ENCODE measurements around the gene PRKCZ. TPM values are rescaled to one million over a fixed set of nuclear protein-coding genes. Genes with fewer than 3 reads are reported as not detected.

PRKCZ gene
- polyA plus RNA-seq, 1 of the 3 experiments (the other 2 are of a cell fraction): 24.2 TPM

GRCh38 chr1:2045468-2046173 is 4.6 kb upstream of the PRKCZ start:
- Histone ChIP-seq H2AFZ (ENCODE audit: low read depth) (no peak overlapping the region), H3K4me2 (no peak overlapping the region), H3K27ac (ENCODE audit: low read depth in 2 of 2, low read length in 1 of 2) (no peak overlapping the region), H3K27me3 (ENCODE audit: insufficient read depth) (no peaks in the 10 kb centered on the region), H3K9me2 (no peaks in the 10 kb centered on the region), H3K79me2 (ENCODE audit: insufficient read depth) (no peaks in the 10 kb centered on the region), H3K9me3 (no peaks in the 10 kb centered on the region), H3K9ac (no peak overlapping the region), H3K36me3 (replicated peaks in 1 of 2; ENCODE audit: control insufficient read depth in 1 of 2, insufficient read depth in 2 of 2, low read length in 1 of 2) (no peaks in the 10 kb centered on the region), H4K20me1 (ENCODE audit: insufficient read depth) (no peaks in the 10 kb centered on the region), H3K4me1 (ENCODE audit: control insufficient read depth in 1 of 2, insufficient read depth in 2 of 2, low read depth in 1 of 2, low read length in 1 of 2) (peaks cover 0 to 7% of the 10 kb centered on the region in 2 experiments; a peak in 1 of 4 replicates), H3K4me3 (ENCODE audit: low read depth in 2 of 2, low read length in 1 of 2) (no peak overlapping the region), H3F3A (replicated peaks; ENCODE audit: insufficient read depth) (no peaks in the 10 kb centered on the region)
- TF ChIP-seq GATA2 (CRISPR knock-in tag; IDR thresholded peaks at IDR 0.05): no peak
- TF ChIP-seq TEAD4 (IDR thresholded peaks at IDR 0.05; ENCODE audit: borderline replicate concordance, insufficient read depth): no peak
- TF ChIP-seq JUND (IDR thresholded peaks at IDR 0.05): no peak
- TF ChIP-seq POLR2AphosphoS5 (IDR thresholded peaks at IDR 0.05; ENCODE audit: low read depth, low read length): no peak
- TF ChIP-seq TAF1 (IDR thresholded peaks at IDR 0.05; ENCODE audit: borderline replicate concordance, low read depth, low read length): no peak
- no peak for TF ChIP-seq EP300 (IDR thresholded peaks at IDR 0.05; ENCODE audit: borderline replicate concordance in 1 of 2, low read depth in 1 of 2, low read length in 1 of 2)
- TF ChIP-seq EZH2phosphoT487 (IDR thresholded peaks at IDR 0.05; ENCODE audit: borderline replicate concordance, low read depth): no peak
- TF ChIP-seq, protein P1, sequence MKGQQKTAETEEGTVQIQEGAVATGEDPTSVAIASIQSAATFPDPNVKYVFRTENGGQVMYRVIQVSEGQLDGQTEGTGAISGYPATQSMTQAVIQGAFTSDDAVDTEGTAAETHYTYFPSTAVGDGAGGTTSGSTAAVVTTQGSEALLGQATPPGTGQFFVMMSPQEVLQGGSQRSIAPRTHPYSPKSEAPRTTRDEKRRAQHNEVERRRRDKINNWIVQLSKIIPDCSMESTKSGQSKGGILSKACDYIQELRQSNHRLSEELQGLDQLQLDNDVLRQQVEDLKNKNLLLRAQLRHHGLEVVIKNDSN (IDR thresholded peaks at IDR 0.05; ENCODE audit: borderline replicate concordance, low read depth): no peak
- TF ChIP-seq RCOR1 (IDR thresholded peaks at IDR 0.05; ENCODE audit: low read length): no peak
- TF ChIP-seq ELF1 (IDR thresholded peaks at IDR 0.05): no peak
- TF ChIP-seq CTCF (IDR thresholded peaks at IDR 0.05): no peak
- no peak for TF ChIP-seq USF2 (IDR thresholded peaks at IDR 0.05; ENCODE audit: borderline replicate concordance, low read depth, low read length)
- no peak for TF ChIP-seq MEF2A (IDR thresholded peaks at IDR 0.05; ENCODE audit: borderline replicate concordance, low read depth)
- no peak for TF ChIP-seq RXRA (IDR thresholded peaks at IDR 0.05; ENCODE audit: borderline replicate concordance, low read depth)
- TF ChIP-seq PBX3 (IDR thresholded peaks at IDR 0.05): no peak
- TF ChIP-seq SMC3 (IDR thresholded peaks at IDR 0.05; ENCODE audit: low read depth, low read length): no peak
- no peak for TF ChIP-seq IRF3 (IDR thresholded peaks at IDR 0.05; ENCODE audit: low read depth, low read length)
- WGBS (ENCODE audit: low lambda C conversion rate): 75% methylated on average over 11 of the region's 15 CpGs
- CTCF ChIA-PET: interaction anchor here (0.6 to 8.3 kb wide), 48 partner anchors 9 to 380 kb away, joined by 3 to 268 read pairs (median 7); partner anchors contain the start of genes CALML6, CFAP74, GABRD and TMEM52
- POLR2A ChIA-PET: no interaction called here
- DNase-seq: no peak

Measured in SK-N-SH (cell line).